Sciatic nerve (tissue), 2 donors: Measurements from ENCODE around the gene CSH2. TPM values are rescaled to one million over a fixed set of nuclear protein-coding genes. Genes with fewer than 3 reads are reported as not detected.
"Not testable (repeated sequence)": the region's sequence is repeated elsewhere in the genome, so short reads cannot be mapped to it uniquely, and the experiment has no call there.

Experiments used
- ATAC-seq: fragments of 200-7000 bp; cut with Tn5 transposase; one replicate; pipeline ENCODE4 v1.9.1; 2020; ENCODE audit warnings: mild to moderate bottlenecking, moderate library complexity
- DNase-seq: peaks from one replicate; pipeline ENCODE4 v3.0.0-alpha.2; 2020; ENCODE audit warnings: low spot score
- intact Hi-C: fragments of 100-400 bp; cut with DNase I; formaldehyde crosslinking; loops from one replicate; pipeline ENCODE4 v1.14.2; 2022
- total RNA-seq: library from RNA; stranded (reverse); fragmentation: NEBNext Ultra II Directional; extraction: Animal tissue kit (Norgen Biotek cat#: 25700); gene quantifications from one replicate; pipeline ENCODE4 v1.2.1, GENCODE V29; 2021
- donor health status: DM: no; HTN: no; CAD: no.
- donor health status: DM: no; HTN: no; CAD: no.

The CSH2 gene
- not detected for total RNA-seq

DNA sequence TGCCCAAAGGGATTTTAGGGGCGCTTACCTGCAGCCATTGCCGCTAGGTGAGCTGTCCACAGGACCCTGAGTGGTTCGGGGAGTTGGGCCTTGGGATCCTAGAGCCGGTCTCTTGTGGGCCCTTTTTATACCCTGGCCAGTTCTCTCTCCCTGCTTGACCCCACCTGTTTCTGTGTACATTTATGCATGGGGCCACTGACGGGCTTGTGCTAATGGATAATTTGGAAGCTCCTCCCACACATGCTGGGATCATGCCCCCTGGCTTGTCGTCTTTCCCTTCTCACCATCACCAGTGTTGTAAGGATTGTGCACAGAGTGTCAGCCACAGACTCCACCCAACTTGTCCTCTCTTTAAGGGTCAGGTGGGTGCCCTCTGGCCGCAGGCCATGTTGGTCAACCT lies at the start of gene CSH2:
CSH2 (minus strand) TSS at position 101 of the 400 bp plus-strand sequence; CDS start at position 38, 63 bp downstream.
- DNase-seq, intact Hi-C loops, ATAC-seq: not testable (repeated sequence)

DNA sequence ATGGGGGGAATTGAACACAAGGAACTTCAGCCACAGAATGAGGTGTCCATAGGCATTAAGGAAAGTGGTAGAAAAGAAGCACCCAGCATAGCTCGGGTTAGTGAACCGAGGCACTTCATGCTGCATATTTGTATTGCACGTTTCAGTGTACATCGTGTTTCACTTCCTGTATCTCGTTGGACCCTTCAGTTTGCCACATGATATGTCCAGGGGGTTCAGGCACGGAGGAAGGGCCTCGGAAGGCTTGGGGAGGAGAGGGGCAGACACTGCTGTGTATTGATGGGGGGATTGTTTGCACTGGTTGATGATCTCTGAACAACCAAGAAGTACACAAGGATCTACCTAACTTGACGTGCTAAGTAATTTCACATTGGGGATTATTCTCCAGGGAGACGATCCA lies 48.9 kb upstream of the CSH2 start:
- intact Hi-C loops, DNase-seq, ATAC-seq: not testable (repeated sequence)

DNA sequence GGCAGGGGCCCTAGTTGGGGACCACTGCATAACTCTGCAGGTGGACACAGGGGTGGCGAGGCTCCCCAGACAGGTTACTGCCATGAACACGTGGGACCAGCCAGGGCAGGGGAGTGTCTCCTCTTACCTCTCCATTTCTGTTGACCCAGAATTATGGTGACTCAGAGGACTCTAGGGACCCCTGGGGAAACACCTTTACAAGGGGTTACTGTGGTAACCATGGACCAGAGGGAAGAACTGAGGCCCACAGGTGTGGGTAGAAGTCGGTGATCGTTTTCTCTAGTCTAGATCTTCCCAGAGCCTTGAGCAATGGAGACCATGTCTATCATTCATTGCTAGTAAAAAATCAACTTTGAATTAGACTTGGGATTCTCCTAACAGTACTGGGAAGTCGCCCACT lies 47.3 kb upstream of the CSH2 start:
- intact Hi-C loops, ATAC-seq, DNase-seq: not testable (repeated sequence)

DNA sequence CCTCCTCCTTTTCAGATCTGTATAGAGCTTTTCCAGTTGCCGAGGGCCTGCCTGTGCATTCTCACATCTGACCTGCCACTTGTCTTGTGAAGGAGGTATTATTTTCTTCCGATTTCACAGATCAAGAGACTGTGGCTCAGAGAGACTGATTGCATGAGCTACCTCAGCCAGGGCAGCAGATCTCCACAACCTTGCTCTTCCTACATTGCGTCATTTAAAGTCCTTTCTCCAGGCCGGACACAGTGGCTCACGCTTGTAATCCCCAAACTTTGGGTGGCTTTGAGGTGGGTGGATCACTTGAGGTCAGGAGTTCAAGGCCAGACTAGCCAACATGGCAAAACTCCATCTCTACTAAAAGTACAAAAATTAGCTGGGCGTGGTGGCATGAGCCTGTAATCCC lies 46.6 kb upstream of the CSH2 start:
- ATAC-seq, DNase-seq, intact Hi-C loops: not testable (repeated sequence)

GRCh38 chr17:63919311-63919723 lies 45.8 kb upstream of the CSH2 start:
- intact Hi-C loops, result no loop called here
- ATAC-seq (peak; percentile 77), DNase-seq (no peak)

DNA sequence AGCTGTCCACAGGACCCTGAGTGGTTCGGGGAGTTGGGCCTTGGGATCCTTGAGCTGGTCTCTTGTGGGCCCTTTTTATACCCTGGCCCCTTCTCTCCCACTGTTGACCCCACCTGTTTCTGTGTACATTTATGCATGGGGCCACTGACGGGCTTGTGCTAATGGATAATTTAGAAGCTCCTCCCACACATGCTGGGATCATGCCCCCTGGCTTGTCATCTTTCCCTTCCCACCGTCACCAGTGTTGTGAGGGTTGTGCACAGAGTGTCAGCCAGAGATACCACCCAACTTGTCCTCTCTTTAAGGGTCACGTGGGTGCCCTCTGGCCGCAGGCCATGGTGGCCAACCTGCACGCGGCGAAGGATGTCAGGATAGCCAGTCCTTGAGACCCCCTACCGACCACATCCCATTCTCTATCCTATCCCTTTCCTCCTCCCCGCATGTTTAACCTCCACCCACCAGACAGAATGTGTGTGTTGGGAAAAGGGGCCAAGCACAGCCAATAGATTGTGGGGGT lies 45.4 kb upstream of the CSH2 start, which contains the start of gene GH1:
GH1 (minus strand) TSS at position 51 of the 517 bp plus-strand sequence. CDS start 63 bp downstream, outside the sequence.
- intact Hi-C loops, DNase-seq, ATAC-seq: not testable (repeated sequence)

- DNase-seq, result no peak
- no peak for ATAC-seq
- intact Hi-C loops, result no loop called here
Measured at GRCh38 chr17:63918305-63918704, 44.8 kb upstream of the CSH2 start.

DNA sequence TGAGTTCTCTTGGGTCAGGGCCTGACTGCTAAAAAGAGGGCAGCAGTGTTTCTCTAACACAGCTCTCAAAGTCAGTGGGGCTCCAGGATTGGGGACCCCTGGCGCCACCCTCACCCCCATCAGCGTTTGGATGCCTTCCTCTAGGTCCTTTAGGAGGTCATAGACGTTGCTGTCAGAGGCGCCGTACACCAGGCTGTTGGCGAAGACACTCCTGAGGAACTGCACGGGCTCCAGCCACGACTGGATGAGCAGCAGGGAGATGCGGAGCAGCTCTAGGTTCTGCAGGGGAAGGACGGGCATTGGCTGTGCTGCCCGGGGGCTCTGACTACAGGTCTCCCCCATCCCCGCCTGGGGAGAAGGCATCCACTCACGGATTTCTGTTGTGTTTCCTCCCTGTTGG lies 44.2 kb upstream of the CSH2 start:
- ATAC-seq (no peak), DNase-seq (no peak)
- intact Hi-C loops, result no loop called here

DNA sequence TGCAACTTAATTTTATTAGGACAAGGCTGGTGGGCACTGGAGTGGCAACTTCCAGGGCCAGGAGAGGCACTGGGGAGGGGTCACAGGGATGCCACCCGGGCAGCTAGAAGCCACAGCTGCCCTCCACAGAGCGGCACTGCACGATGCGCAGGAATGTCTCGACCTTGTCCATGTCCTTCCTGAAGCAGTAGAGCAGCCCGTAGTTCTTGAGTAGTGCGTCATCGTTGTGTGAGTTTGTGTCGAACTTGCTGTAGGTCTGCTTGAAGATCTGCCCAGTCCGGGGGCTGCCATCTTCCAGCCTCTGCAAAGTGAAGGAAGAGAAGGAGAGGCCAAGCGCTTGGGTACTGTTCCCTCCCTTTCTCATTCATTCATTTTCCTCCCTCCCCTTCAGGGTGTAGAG lies 43.7 kb upstream of the CSH2 start:
- intact Hi-C loops, ATAC-seq, DNase-seq: not testable (repeated sequence)

GRCh38 chr17:63916566-63917185 lies 43.2 kb upstream of the CSH2 start:
- DNase-seq (peak; percentile 13), ATAC-seq (no peak)
- intact Hi-C loops, result no loop called here

GRCh38 chr17:63915753-63916152 lies 42.3 kb upstream of the CSH2 start:
- ATAC-seq, intact Hi-C loops, DNase-seq: not testable (repeated sequence)

DNA sequence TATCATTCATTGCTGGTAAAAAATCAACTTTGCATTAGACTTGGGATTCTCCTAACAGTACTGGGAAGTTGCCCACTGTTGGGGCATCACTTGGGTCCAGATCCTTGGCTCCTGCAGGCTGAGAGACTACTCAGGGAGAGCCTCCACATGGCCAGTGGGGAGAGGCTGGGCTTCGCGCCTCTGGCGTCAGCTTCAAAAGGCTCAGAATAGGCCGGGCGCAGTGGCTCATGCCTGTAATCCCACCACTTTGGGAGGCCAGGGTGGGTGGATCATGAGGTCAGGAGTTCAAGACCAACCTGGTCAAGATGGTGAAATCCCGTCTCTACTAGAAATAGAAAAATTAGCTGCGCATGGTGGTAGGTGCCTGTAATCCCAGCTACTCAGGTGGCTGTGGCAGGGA lies 41.0 kb upstream of the CSH2 start:
- ATAC-seq (no peak), DNase-seq (peak; percentile 41)
- intact Hi-C loops, result no loop called here

GRCh38 chr17:63911657-63912100 lies 38.2 kb upstream of the CSH2 start:
- intact Hi-C loops, result no loop called here
- peak; percentile 57 for ATAC-seq
- DNase-seq, result peak; percentile 69

DNA sequence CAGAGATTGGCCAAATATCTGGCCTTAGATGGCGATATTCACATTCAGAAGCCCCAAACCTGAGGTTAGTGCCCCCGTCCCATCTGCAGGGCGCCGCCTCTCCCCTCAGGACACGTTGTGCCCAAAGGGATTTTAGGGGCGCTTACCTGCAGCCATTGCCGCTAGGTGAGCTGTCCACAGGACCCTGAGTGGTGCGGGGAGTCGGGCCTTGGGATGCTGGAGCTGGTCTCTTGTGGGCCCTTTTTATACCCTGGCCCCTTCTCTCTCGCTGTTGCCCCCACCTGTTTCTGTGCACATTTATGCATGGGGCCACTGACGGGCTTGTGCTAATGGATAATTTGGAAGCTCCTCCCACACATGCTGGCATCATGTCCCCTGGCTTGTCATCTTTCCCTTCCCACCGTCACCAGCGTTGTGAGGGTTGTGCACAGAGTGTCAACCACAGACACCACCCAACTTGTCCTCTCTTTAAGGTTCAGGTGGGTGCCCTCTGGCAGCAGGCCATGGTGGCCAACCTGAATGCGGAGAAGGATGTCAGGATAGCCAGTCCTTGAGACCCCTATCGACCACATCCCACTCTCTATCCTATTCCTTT lies 37.7 kb upstream of the CSH2 start, which contains the start of gene CSHL1:
CSHL1 (minus strand) TSS at position 218 of the 595 bp plus-strand sequence; CDS start at position 156, 62 bp downstream.
- peak; percentile 56 for DNase-seq

GRCh38 chr17:63910096-63910495 lies 36.6 kb upstream of the CSH2 start:
- peak; percentile 45 for DNase-seq
- intact Hi-C loops, result no loop called here
- no peak for ATAC-seq

More for the DNA sequence above, 37.7 kb upstream of the CSH2 start, which contains the start of gene CSHL1:
- ATAC-seq, result no peak
- intact Hi-C loops, result no loop called here

- DNase-seq, ATAC-seq, intact Hi-C loops: not testable (repeated sequence)
Measured at GRCh38 chr17:63909586-63909985, 36.1 kb upstream of the CSH2 start.

GRCh38 chr17:63907161-63907778 lies 33.8 kb upstream of the CSH2 start:
- intact Hi-C loops, result not testable (repeated sequence)
- DNase-seq, result peak; percentile 52
- ATAC-seq, result peak; percentile 65

DNA sequence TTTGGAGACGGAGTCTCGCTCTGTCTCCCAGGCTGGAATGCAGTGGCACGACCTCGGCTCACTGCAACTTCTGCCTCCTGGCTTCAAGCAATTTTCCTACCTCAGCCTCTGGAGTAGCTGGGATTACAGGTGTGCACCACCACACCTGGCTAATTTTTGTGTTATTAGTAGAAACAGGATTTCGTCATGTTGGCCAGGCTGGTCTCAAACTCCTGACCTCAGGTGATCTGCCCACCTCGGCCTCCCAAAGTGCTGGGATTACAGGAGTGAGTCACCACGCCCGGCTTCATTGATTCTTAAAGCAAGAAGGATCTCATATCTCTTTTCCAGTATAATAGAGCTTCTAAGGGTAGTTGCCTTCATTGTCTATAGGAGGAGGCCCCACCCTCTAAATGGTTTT lies 31.3 kb upstream of the CSH2 start:
- peak; percentile 7 for DNase-seq
- intact Hi-C loops, ATAC-seq: not testable (repeated sequence)

GRCh38 chr17:63903787-63904201 lies 30.3 kb upstream of the CSH2 start:
- DNase-seq, ATAC-seq, intact Hi-C loops: not testable (repeated sequence)
